ENCODE data around the gene FER.
"Not testable (repeated sequence)": the region's sequence is repeated elsewhere in the genome, so short reads cannot be mapped to it uniquely, and the experiment has no call there.

The FER gene

DNA sequence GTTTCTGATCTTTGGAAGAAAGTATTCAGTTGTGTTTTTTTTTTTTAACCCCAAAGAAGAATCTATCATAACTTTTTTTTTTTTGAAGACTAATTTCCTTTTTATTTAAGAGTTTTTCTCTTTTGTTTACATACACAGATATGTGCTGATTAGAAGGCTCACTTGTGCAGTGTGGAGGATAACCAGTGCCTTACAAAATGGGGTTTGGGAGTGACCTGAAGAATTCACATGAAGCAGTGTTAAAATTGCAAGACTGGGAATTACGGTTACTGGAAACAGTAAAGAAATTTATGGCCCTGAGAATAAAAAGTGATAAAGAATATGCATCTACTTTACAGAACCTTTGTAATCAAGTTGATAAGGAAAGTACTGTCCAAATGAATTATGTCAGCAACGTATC lies 50.3 kb downstream of the FER start:
- no peak for DNase-seq (ENCODE audit: low read depth in 1 of 2, low spot score in 1 of 2)

DNA sequence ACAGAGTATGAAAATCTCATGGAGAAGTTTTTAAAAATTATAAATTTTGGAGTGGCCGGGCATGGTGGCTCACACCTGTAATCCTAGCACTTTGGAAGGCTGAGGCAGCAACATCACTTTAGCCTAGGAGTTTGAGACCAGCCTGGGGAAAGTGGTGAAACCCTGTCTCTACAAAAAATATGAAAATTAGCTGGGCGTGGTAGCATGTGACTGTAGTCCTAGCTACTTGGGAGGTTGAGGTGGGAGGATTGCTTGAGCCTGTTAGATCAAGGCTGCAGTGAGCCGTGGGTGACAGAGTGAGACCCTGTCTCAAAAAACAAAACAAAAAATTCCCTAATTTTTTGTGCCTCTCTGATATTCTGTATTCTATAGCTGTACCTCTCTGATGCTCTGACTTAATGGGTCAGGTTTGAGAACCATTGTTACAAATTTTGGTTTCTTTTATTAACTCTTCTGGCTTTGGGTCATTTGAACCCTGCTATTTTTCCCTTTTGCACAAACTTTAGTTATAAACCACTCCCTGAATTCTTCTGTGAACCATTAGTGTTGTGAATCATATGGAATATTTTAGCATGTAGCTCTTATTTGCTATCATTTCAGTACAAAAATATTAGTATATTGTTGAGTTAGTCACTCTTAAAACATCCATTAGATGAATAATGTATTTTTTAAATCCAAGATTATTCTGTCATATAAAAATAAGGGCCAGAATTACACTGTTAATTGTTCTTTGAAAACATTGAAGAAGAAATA lies 51.0 kb downstream of the FER start:
- DNase-seq (ENCODE audit: low read depth in 1 of 2, low spot score in 1 of 2) = no peak

DNA sequence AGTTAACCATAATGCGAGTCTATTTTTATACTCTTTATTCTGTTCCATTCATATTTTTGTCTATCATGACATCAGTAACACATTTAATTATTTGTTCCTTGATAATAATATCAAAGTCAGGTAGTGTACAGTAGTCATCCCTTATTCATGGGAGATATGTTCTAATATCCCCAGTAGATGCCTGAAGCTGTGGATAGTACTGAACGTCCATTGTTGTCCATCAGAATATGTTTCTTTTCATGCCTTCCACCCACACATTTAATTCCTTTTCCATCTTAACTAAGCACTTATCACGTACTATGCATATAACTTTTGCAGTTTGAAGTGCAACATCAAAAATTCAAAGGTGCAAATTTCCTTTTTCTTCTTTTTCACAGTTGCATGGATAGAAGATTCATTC lies 53.6 kb downstream of the FER start:
- no peak for DNase-seq (ENCODE audit: low read depth in 1 of 2, low spot score in 1 of 2)

DNA sequence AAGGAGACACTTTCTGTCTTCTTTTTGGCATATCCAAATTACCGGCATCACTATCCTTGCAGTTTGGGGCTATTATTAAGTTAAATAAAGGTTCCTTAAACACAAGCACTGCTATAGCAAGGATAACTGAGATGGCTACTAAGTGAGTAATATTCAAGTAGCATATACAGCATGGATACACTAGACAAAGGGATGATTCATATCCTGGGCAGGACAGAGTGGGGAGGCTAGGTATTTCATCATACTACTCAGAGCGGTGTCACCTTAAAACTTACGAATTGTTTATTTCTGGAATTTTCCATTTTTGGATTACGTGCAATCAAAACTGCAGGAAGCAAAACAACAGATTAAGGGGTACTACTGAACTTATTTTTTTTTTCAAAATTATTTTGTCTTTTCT lies 54.1 kb downstream of the FER start:
- DNase-seq (ENCODE audit: low read depth in 1 of 2, low spot score in 1 of 2) = no peak

DNA sequence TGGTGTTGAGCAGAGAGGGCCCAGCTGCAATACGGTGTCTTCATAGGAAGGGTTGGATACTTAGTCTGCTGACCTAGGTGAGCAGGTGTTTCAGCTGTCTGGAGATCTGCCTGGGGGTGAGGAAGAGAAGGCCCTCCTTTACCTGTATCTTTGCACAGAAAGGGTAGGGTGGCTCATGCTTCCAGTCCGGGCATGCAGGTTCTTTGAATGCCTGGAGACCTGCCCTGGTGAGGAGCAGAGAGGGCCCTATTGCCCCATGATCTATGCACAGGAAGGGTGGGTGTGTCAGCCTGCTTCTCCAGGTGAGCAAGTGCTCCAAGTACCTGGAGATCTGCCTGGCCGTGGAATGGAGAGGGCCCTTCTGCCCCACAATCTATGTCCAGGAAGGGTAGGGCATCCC lies 63.0 kb downstream of the FER start:
- no peak for DNase-seq (ENCODE audit: low read depth in 1 of 2, low spot score in 1 of 2)

DNA sequence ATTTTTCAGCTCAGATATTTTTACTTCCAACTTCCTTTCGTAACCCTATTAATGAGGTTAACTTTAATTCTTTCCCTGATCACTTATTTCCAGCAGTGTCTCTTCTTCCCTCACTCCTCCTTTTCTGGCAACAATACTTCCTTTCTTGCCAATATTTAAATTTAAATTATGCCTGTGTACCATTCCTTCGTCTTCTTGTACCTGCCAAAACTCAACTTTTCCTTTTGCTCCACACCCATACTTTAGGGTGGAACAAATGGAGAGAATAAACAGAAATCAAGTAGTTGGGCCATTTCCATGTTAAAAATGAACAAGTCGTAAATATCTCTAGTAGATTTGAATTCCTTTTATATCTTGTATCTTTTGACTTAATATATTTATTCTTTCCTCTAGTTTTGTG lies 66.0 kb downstream of the FER start:
- no peak for DNase-seq (ENCODE audit: low read depth in 1 of 2, low spot score in 1 of 2)

DNA sequence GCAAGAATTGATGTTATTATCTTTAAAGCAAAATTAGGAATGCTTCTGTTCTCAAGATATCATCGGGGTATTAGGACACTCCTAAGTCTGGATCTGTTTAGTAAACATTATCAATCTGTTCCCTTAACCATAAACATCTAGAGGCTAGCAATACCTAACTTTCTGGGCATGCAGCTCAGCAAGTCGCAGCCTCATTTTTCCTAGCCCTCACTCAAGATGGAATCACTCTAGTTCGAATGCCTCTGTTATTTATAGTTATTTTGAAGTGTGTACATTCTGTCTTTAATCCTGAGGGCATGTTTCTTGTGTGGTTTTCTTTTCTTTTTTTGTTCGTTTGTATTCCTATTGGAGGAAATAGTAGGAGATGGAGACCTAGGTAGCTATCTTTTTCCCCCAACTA lies 66.9 kb downstream of the FER start:
- DNase-seq (ENCODE audit: low read depth in 1 of 2, low spot score in 1 of 2) = no peak

DNA sequence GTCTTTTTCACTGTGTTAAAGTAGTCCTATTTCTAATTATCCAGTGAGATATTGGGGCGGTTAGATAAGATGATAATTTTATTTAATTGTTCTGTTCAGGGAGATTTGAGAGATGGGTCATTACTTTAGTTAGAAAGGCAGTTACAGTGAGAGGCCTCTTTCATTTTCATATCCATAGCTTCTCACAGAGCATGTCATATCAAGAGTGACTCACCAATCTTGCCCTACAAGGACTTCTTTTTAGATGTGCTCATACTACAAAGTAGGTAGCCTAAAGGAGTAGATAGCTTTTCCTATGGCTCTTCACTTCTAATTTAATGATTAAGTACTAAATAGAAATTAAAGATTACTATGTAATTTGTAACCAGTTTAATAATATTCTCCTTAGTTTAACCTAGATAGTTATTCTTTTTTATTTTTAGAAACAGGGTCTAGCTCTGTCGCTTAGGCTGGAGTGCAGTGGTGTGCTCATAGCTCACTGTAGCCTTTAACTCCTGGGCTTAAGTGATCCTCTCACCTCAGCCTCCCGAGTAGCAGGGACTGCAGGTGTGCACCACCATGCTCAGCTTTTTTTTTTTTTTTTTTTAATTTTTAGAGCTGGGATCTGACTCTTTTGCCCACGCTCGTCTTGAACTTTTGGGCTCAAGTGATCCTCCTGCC lies 71.0 kb downstream of the FER start:
- DNase-seq (ENCODE audit: low read depth in 1 of 2, low spot score in 1 of 2) = no peak

DNA sequence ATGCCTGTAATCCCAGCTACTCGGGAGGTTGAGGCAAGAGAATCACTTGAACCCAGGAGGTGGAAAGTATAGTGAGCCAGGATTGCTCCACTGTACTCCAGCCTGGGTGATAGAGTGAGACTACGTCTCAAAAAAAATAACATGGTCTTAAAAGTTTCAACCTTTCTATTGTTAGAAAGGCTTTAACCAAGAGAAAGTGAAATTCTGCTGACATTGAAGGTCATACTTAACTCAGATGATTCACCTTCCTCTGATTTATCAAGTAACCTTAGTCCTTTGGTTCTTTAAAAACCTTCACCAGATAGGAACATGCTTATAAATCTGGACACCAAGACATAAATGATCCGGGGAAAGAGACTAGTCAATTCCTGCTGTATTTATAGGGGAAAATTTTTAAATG lies 73.3 kb downstream of the FER start:
- DNase-seq (ENCODE audit: low read depth in 1 of 2, low spot score in 1 of 2) = no peak

DNA sequence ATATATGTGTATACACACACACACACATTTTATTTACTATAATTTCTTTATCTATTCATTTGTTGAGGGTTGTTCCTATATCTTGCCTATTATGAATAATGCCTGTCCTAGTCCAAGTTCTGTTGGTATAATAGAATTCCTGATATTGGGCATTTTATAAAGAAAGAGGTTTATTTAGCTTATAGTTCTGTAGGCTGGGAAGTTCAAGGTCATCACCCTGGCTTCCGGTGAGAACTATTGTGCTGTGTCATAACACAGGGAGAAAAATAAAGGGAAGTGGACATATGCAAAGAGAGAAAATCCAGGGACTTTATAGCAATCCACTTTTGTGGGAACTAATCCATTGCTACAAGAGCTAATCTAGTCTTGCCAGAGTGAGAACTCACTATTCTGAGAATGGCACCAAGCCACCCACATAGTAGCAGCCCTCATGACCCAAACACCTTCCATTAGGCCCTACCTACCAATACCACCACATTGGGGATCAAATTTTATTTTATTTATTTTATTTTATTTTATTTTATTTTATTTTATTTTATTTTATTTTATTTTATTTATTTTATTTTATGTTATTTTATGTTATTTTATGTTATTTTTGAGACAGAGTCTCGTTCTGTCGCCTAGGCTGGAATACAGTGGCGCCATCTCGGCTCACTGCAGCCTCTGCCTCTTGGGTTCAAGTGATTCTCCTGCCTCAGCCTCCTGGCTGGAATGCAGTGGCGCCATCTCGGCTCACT lies 74.7 kb downstream of the FER start:
- no peak for DNase-seq (ENCODE audit: low read depth in 1 of 2, low spot score in 1 of 2)

DNA sequence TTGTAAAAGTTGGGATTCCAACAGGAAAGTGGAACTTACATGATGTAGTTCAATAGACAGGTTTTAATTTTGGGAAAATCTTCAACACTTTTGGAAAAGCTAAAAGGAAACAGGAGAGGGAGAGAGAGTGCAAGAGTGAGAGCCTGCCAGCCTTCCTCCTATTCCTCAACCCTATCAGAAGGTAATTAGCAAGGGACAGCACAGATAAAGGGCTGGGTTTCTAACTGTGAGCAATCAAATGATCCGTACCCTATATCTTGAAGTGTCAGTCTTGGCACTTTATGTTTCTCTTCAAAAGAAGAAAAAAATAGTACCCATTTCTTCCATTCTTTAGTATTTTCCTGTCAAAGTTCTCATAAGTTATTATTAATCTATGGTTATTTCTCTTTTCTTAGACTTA lies 79.4 kb downstream of the FER start:
- DNase-seq (ENCODE audit: low read depth in 1 of 2, low spot score in 1 of 2) = no peak

DNA sequence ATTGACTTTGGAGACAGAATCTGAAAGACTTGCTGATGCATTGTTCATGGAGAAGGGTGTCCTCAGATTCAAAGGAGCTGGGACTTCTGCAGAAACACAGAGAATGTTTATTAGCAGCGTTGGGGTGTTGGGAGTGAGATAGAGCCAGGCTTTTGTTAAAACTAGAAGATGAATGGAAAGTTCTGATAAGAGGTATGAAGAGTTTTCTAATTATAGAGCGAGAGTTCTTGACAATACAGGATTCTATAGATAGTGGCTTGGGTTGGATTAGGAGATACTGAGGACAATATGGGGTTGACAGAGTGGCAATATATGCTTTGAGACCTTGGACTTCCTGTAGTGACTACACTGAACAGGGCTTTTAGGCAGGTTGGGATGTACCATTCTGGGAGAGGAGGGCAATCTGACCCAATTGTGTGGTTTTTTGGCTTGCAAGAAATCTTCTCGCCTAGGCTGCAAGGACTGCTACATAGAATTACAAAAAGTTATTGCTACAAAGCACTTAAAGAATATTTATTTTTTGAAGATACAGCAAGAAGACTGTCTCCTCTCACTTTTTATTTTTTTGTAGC lies 83.1 kb downstream of the FER start:
- DNase-seq (ENCODE audit: low read depth in 1 of 2, low spot score in 1 of 2) = no peak

DNA sequence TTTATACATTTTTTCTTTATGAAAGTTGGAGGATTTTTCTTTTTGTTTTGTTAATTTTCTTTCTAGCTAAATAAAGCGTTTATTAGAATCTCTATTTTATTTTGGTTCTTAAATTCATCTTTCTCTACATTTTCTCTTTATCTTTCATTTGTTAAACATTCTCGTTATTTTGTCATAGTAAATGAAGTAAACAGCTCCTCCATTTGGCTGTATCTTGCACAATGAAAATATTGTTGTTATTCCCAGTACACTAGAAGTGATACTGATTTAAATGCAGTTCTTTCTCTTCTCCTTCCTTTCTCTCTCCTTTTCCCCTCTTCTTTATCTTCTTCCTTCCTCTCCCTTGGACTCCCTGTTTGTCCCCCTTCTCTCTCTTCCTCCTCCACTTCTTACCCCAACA lies 88.8 kb downstream of the FER start:
- no peak for DNase-seq (ENCODE audit: low read depth in 1 of 2, low spot score in 1 of 2)

DNA sequence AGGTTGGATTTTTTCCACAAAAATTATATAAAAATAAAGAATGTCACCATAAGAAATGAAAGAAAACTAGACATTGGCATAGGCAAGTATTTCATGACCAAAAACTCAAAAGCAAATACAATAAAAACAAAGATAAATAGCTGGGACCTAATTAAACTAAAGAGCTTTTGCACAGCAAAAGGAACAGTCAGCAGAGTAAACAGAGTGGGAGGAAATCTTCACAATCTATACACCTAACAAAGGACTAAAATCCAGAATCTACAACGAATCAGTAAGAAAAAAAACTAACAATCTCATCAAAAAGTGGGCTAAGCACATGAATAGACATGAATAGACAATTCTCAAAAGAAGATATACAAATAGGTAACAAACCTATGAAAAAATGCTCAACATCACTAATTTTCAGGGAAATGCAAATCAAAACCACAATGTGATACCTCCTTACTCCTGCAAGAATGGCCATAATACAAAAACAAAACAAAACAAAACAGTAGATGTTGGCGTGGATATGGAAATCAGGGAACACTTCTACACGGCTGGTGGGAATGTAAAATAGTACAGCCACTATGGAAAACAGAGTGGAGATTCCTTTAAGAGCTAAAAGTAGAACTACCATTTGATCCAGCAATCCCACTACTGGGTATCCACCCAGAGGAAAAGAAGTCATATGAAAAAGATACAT lies 94.7 kb downstream of the FER start:
- DNase-seq (ENCODE audit: low read depth in 1 of 2, low spot score in 1 of 2) = not testable (repeated sequence)

DNA sequence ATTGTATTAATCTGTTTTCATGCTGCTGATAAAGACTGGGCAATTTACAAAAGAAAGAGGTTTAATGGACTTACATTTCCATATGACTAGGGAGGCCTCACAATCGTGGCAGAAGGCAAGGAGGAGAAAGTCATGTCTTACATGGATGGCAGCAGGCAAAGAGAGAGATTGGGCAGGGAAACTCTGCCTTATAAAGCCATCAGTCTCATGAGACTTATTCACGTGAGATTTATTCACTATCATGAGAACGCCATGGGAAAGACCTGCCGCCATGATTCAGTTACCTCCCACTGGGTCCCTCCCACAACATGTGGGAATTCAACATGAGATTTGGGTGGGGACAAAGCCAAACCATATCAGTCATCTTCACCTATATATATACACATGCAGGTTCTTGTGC lies 103.4 kb downstream of the FER start:
- not testable (repeated sequence) for DNase-seq (ENCODE audit: low read depth in 1 of 2, low spot score in 1 of 2)

DNA sequence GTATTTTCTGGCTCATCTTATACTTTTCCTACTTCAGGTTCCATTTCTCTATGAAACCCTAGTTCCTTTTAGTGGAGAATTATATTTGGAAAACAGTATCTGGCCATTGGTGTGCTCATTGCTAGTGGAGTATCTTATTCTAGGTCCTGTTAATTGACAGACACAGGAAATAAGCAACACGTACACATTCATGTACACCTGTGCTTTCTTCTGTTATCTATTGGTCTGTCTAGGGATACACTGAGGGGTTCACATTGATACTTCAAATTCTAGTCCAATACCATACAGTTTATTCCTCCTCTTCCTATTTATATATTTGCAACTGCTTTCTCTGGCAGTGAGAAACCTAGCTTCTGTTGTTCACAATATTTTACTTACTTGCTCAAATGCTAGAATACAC lies 110.2 kb downstream of the FER start:
- no peak for DNase-seq (ENCODE audit: low read depth in 1 of 2, low spot score in 1 of 2)

DNA sequence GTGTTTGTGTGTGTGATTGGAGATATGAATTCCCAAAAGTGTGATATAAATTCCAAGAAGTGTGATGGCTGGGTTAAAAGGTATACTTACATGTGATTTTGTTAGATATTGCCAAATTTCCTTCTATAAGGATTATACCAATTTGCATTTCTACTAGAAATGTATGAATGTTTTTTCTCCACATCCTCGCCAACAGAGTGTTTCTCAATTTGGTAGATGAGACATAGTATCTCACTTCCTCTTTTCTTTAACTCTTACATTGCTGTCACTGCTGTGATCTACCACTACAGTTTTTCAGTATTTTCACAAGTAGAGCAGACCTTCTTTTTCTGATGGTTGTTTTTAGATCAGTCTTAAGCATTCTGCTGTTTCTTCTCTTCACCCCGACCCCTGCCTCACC lies 111.3 kb downstream of the FER start:
- no peak for DNase-seq (ENCODE audit: low read depth in 1 of 2, low spot score in 1 of 2)

DNA sequence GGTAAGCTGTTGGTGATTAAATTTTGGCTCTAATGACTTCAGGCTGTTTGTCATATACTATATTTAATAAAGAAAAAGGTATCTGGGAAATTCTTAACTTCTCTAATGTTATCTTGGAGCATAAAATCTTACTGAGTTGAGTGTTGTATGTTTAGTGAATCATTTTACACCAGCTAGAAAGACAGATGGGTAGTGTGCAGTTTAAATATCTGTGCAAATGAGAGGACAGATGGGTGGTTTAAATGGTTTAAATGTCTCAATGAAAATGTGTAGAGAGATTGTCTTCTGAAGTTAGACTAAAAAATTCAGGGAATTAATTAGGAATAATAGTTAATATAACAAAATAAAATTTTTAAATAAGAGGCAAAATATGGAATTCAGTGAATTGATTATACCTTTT lies 114.5 kb downstream of the FER start:
- no peak for DNase-seq (ENCODE audit: low read depth in 1 of 2, low spot score in 1 of 2)

DNA sequence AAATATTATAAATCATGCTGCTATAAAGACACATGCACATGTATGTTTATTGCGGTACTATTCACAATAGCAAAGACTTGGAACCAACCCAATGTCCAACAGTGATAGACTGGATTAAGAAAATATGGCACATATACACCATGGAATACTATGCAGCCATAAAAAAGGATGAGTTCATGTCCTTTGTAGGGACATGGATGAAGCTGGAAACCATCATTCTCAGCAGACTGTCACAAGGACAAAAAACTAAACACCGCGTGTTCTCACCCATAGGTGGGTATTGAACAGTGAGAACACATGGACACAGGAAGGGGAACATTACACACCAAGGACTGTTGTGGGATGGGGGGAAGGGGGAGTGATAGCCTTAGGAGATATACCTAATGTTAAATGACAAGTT lies 118.4 kb downstream of the FER start:
- DNase-seq (ENCODE audit: low read depth in 1 of 2, low spot score in 1 of 2) = not testable (repeated sequence)

DNA sequence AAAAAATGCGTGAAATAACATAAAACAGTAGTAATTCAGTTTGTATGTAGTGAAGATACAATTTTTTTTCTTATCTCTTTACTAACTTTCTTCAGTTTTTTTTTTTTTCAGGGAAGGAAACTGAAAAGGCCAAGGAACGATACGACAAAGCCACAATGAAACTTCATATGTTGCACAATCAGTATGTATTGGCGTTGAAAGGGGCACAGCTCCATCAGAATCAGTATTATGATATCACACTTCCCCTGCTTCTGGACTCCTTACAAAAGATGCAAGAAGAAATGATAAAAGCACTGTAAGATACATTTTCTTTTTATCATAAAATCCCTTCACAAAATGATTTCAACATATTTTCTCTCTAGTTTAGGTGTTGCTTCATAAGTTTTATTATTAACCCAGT lies 120.0 kb downstream of the FER start:
- DNase-seq (ENCODE audit: low read depth in 1 of 2, low spot score in 1 of 2) = no peak

DNA sequence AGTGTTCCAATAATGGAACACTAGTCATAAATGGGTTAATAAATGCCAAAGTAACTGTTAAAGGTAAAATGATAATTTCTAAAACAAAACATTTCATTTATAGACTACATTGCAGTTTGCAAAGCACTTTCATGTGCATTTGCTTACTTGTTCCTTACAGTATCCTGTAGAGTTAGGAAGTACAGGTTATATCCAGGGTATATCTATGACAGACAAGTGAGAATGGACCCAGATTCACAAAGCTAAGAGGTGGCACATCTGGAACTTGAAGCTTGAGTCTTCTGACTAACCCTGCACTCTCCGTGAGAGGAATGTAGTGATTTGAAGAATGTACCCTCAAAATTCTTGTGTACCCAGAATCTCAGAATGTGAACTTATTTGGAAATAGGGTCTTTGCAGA lies 121.4 kb downstream of the FER start:
- no peak for DNase-seq (ENCODE audit: low read depth in 1 of 2, low spot score in 1 of 2)

DNA sequence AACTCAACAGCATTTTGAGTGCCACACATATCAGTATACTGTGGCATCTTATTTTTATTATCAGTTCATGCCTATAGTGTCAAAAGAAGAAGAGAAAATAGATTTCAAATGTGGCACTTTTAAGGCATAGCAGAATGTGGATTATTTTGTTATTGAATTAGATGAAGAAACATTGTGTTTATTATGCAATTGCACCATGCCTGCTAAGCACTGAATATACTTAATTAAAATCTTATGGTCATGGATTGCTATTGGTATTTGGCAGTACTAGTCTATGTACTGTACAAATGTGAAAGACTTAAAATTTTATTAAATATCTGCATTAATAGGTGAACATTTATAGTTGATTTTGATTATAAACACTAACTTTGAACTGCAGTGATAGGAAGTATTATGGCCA lies 128.8 kb downstream of the FER start:
- DNase-seq (ENCODE audit: low read depth in 1 of 2, low spot score in 1 of 2) = no peak
